K562 (cell line): ENCODE data around the gene TRIM38. TPM values are rescaled to one million over a fixed set of nuclear protein-coding genes. Genes with fewer than 3 reads are reported as not detected.

Source experiments
- ATF3 ChIP-seq, 2 experiments: fragments of 450-650 bp in 1 of 2; sonication (generic) in 1 of 2; formaldehyde crosslinking in 1 of 2; IDR thresholded peaks in 1 of 2; conservative IDR thresholded peaks in 1 of 2; 2 replicates each; pipeline versions ENCODE4 v1.6.1 to v1.8.1; 2016 to 2023; ENCODE audit warnings: mild to moderate bottlenecking in 2 of 2, moderate library complexity in 2 of 2, inconsistent platforms in 1 of 2, missing genetic modification reagents in 1 of 2
- FOXK1 ChIP-seq: sonication (generic); formaldehyde crosslinking; IDR thresholded peaks from 2 replicates; pipeline ENCODE4 v1.8.0; 2022; ENCODE audit warnings: missing genetic modification reagents, mild to moderate bottlenecking, borderline replicate concordance
- HMBOX1 ChIP-seq: sonication (generic); IDR thresholded peaks from 2 replicates; pipeline ENCODE4 v1.6.1; 2016
- ID3 ChIP-seq, 2 experiments: fragments of 250-450 bp in 1 of 2; fragments of 450-650 bp in 1 of 2; sonication (Bioruptor Pico) in 1 of 2; IDR thresholded peaks; 2 replicates each; pipeline versions ENCODE4 v1.6.1 to v1.8.0; 2016 to 2021; ENCODE audit warnings: mild to moderate bottlenecking in 2 of 2, moderate library complexity in 2 of 2, missing compliant biosample characterization in 1 of 2, missing genetic modification characterization in 1 of 2
- NCOA2 ChIP-seq, 2 experiments: fragments of 450-650 bp; IDR thresholded peaks; 2 replicates each; pipeline ENCODE4 v1.6.1; 2018; ENCODE audit warnings: mild to moderate bottlenecking in 2 of 2, moderate library complexity in 1 of 2; ENCODE audit not compliant: partially characterized antibody in 2 of 2
- PHF20 ChIP-seq: fragments of 450-650 bp; IDR thresholded peaks from 2 replicates; pipeline ENCODE4 v1.6.1; 2018; ENCODE audit not compliant: partially characterized antibody
- SIN3A ChIP-seq, 2 experiments: fragments of 150-350 bp in 1 of 2; IDR thresholded peaks; 2 replicates each; pipeline ENCODE4 v1.6.1; 2011 to 2016; ENCODE audit warnings: borderline replicate concordance in 2 of 2, low read depth in 2 of 2, low read length in 2 of 2, mild to moderate bottlenecking in 2 of 2, moderate library complexity in 2 of 2; ENCODE audit not compliant: control insufficient read depth in 1 of 2
- TEAD1 ChIP-seq, 2 experiments: fragments of 450-650 bp in 1 of 2; sonication (generic) in 1 of 2; formaldehyde crosslinking; IDR thresholded peaks; 2 replicates each; pipeline versions ENCODE4 v1.4.0 to v1.8.0; 2020 to 2022; ENCODE audit warnings: mild to moderate bottlenecking in 2 of 2, missing genetic modification reagents in 1 of 2
- TRIM25 ChIP-seq: fragments of 450-650 bp; IDR thresholded peaks from 2 replicates; pipeline ENCODE4 v1.7.0; 2016; ENCODE audit warnings: borderline replicate concordance
- TSC22D4 ChIP-seq: fragments of 450-650 bp; IDR thresholded peaks from 2 replicates; pipeline ENCODE4 v1.6.1; 2016; ENCODE audit warnings: missing genetic modification characterization, missing biosample characterization, control low read depth
- ZBTB7A ChIP-seq: IDR thresholded peaks from 2 replicates; pipeline ENCODE4 v1.6.1; 2011; ENCODE audit warnings: low read depth, mild to moderate bottlenecking, low read length, moderate library complexity, borderline replicate concordance; ENCODE audit not compliant: control insufficient read depth
- polyA plus RNA-seq, 8 experiments: library from polyadenylated mRNA; depleted of rRNA in 4 of 8; stranded (reverse) in 5 of 8; unstranded in 3 of 8; fragments of >200 nt; fragmentation: Nextera tagmentation in 2 of 8; fragmentation: Illumina TruSeq in 1 of 8; extraction: Ambion mirVana in 2 of 8; extraction: Trizol in 1 of 8; gene quantifications; 2 replicates each; pipeline versions ENCODE4 v1.2.1 to v1.2.3, GENCODE V29; 2011 to 2014; ENCODE audit warnings: inconsistent platforms in 1 of 8, missing spikeins in 1 of 8
- total RNA-seq, 7 experiments: library from RNA; depleted of rRNA in 6 of 7; stranded (reverse); fragments of >200 nt in 6 of 7; fragmentation: Illumina TruSeq in 2 of 7; extraction: Trizol in 2 of 7; gene quantifications; 2 replicates each; pipeline versions ENCODE4 v1.2.1 to v1.2.3, GENCODE V29; 2011 to 2021; ENCODE audit warnings: low replicate concordance in 1 of 7
- TF ChIP-seq, protein P1 (sequence below): sonication (generic); formaldehyde crosslinking; IDR thresholded peaks from 2 replicates; pipeline ENCODE4 v1.8.0; 2023; ENCODE audit warnings: missing genetic modification reagents, mild to moderate bottlenecking, borderline replicate concordance

TRIM38 gene
- total and polyA plus RNA-seq, 9 of the 15 experiments (the other 6 are each of a cell fraction or from before 2014, with no cell fraction given) = 1.7 to 6.7 (median 6.3) TPM

DNA sequence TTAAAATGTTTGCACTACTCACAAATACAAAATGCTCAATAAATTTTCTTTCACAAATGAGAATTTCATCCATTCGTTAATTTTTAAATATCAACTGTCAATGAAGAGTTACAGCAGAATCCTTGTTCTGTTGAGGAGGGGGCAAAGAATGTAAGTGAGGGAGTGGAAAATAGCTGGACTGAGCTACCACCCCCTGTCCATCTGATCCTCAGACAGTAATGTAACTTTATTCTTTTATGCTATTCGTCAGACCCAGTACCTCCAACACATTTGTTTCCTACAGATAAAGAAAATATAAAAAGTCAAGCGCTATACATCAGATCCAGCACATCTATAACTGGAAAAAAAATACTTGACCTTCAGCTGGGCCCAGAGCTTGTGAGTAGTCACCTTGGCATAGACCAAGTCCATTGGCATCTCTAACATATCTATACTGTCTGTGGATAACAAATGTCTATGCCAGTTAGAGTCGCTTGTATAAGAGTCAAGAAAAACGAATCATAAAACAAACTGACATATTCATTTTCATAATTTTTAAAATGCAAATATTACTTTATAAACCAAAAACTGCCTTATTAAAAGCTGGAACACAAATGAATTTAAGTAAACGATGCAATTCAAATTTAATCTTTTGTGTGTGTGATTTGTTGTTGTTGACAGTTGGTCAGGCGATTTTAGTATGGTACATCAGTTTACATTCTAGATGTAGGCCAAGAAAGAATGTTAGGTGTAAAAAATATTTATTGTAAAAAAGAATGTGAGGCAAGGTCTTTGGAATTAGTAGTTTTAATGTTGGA is 67.5 kb downstream of the TRIM38 start (continued):
- TF ChIP-seq TEAD1 (CRISPR knock-in tag; IDR thresholded peaks at IDR 0.05) (no peak), PHF20 (no peak), ID3 (CRISPR knock-in tag; IDR thresholded peaks at IDR 0.05) (no peak), ID3 (tag; IDR thresholded peaks at IDR 0.05) (no peak), TSC22D4 (tag) (no peak), HMBOX1 (no peak), ZBTB7A (no peak), FOXK1 (CRISPR knock-in tag) (peak; percentile 44; the same call in 1 of the 2 replicates), ATF3 (IDR thresholded peaks at IDR 0.05) (no peak), ATF3 (CRISPR knock-in tag; conservative IDR thresholded peaks at IDR 0.05) (no peak), SIN3A (IDR thresholded peaks at IDR 0.05; ENCODE audit: borderline replicate concordance in 2 of 2, control insufficient read depth in 1 of 2, low read depth in 2 of 2, low read length in 2 of 2) (peak in 1 of 2 experiments; percentile 57; a peak in 1 of 4 replicates), TRIM25 (no peak), NCOA2 (IDR thresholded peaks at IDR 0.05; ENCODE audit: partially characterized antibody in 2 of 2) (no peak)
- TF ChIP-seq, protein P1, sequence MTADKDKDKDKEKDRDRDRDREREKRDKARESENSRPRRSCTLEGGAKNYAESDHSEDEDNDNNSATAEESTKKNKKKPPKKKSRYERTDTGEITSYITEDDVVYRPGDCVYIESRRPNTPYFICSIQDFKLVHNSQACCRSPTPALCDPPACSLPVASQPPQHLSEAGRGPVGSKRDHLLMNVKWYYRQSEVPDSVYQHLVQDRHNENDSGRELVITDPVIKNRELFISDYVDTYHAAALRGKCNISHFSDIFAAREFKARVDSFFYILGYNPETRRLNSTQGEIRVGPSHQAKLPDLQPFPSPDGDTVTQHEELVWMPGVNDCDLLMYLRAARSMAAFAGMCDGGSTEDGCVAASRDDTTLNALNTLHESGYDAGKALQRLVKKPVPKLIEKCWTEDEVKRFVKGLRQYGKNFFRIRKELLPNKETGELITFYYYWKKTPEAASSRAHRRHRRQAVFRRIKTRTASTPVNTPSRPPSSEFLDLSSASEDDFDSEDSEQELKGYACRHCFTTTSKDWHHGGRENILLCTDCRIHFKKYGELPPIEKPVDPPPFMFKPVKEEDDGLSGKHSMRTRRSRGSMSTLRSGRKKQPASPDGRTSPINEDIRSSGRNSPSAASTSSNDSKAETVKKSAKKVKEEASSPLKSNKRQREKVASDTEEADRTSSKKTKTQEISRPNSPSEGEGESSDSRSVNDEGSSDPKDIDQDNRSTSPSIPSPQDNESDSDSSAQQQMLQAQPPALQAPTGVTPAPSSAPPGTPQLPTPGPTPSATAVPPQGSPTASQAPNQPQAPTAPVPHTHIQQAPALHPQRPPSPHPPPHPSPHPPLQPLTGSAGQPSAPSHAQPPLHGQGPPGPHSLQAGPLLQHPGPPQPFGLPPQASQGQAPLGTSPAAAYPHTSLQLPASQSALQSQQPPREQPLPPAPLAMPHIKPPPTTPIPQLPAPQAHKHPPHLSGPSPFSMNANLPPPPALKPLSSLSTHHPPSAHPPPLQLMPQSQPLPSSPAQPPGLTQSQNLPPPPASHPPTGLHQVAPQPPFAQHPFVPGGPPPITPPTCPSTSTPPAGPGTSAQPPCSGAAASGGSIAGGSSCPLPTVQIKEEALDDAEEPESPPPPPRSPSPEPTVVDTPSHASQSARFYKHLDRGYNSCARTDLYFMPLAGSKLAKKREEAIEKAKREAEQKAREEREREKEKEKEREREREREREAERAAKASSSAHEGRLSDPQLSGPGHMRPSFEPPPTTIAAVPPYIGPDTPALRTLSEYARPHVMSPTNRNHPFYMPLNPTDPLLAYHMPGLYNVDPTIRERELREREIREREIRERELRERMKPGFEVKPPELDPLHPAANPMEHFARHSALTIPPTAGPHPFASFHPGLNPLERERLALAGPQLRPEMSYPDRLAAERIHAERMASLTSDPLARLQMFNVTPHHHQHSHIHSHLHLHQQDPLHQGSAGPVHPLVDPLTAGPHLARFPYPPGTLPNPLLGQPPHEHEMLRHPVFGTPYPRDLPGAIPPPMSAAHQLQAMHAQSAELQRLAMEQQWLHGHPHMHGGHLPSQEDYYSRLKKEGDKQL (CRISPR knock-in tag) = no peak
